ENCODE results near the gene TKTL2. TPM values are rescaled to one million over a fixed set of nuclear protein-coding genes. Genes with fewer than 3 reads are reported as not detected.
"Not testable (repeated sequence)": the region's sequence is repeated elsewhere in the genome, so short reads cannot be mapped to it uniquely, and the experiment has no call there.

The TKTL2 gene
- total RNA-seq, 2 experiments from 2014 or later, result not detected

GRCh38 chr4:163485589-163485988 is 12.0 kb upstream of the TKTL2 start:
- Mint-ChIP-seq H3K36me3 (no peaks in the 10 kb centered on the region), H3K9me3 (no peaks in the 10 kb centered on the region), H3K4me3 (no peak overlapping the region), H3K27me3 (peaks cover 6% of the 10 kb centered on the region), H3K4me1 (ENCODE audit: low read depth) (peaks cover 1% of the 10 kb centered on the region), H3K27ac (no peak overlapping the region)
- CTCF ChIA-PET, result interaction anchor here (0.8 to 4.0 kb wide), 5 partner anchors 9 to 148 kb away, joined by 3 to 34 read pairs (median 16); partner anchors contain the start of gene TMA16
- no peak for DNase-seq
- POLR2A ChIA-PET, result no interaction called here
- intact Hi-C loops (cut with micrococcal nuclease), result loop anchor here (2.0 kb wide), 1 partner anchor 195 kb away; no protein-coding TSS in a partner anchor

- H3K36me3 Mint-ChIP-seq, result no peaks in the 10 kb centered on the region
- peak; percentile 60 for DNase-seq
- ChIA-PET POLR2A (no interaction called here), CTCF (interaction anchor here (2.5 to 4.0 kb wide), 3 partner anchors 58 to 66 kb away, joined by 16 to 34 read pairs (median 25); no protein-coding TSS in a partner anchor)
- no peak overlapping the region for H3K4me3 Mint-ChIP-seq
- no peak overlapping the region for H3K27ac Mint-ChIP-seq
- H3K27me3 Mint-ChIP-seq, result peaks cover 4% of the 10 kb centered on the region
- no peaks in the 10 kb centered on the region for H3K9me3 Mint-ChIP-seq
- peaks cover 1% of the 10 kb centered on the region for H3K4me1 Mint-ChIP-seq (ENCODE audit: low read depth)
- intact Hi-C loops (cut with micrococcal nuclease), result loop anchor here (1.0 to 2.0 kb wide), 4 partner anchors 9 to 196 kb away; partner anchors contain the start of gene TMA16
Measured at GRCh38 chr4:163484906-163485305, 11.4 kb upstream of the TKTL2 start.

- intact Hi-C loops (cut with micrococcal nuclease), result no loop called here
- ChIA-PET POLR2A (no interaction called here), CTCF (interaction anchor here (1.8 kb wide), 1 partner anchor 66 kb away, joined by 7 read pairs; no protein-coding TSS in a partner anchor)
- Mint-ChIP-seq H3K36me3 (no peaks in the 10 kb centered on the region), H3K27ac (no peak overlapping the region), H3K4me3 (no peak overlapping the region), H3K27me3 (peaks cover 1% of the 10 kb centered on the region), H3K4me1 (ENCODE audit: low read depth) (no peaks in the 10 kb centered on the region), H3K9me3 (no peaks in the 10 kb centered on the region)
- no peak for DNase-seq
Measured at GRCh38 chr4:163482190-163482589, 8.6 kb upstream of the TKTL2 start.

GRCh38 chr4:163476761-163477438 is 3.3 kb upstream of the TKTL2 start:
- no peak for DNase-seq
- no peaks in the 10 kb centered on the region for H3K4me1 Mint-ChIP-seq (ENCODE audit: low read depth)
- H3K36me3 Mint-ChIP-seq, result no peaks in the 10 kb centered on the region
- CTCF ChIA-PET, result no interaction called here
- POLR2A ChIA-PET, result no interaction called here
- intact Hi-C loops (cut with micrococcal nuclease), result no loop called here
- no peak overlapping the region for H3K4me3 Mint-ChIP-seq
- H3K9me3 Mint-ChIP-seq, result no peaks in the 10 kb centered on the region
- H3K27me3 Mint-ChIP-seq, result peaks cover 6% of the 10 kb centered on the region
- no peak overlapping the region for H3K27ac Mint-ChIP-seq

- Mint-ChIP-seq H3K4me1 (ENCODE audit: low read depth) (no peaks in the 10 kb centered on the region), H3K27ac (no peak overlapping the region), H3K4me3 (no peak overlapping the region), H3K9me3 (no peaks in the 10 kb centered on the region), H3K27me3 (peaks cover 7% of the 10 kb centered on the region), H3K36me3 (no peaks in the 10 kb centered on the region)
- POLR2A ChIA-PET, result interaction anchor here (1.0 kb wide), 1 partner anchor 20 kb away, joined by 3 read pairs; no protein-coding TSS in a partner anchor
- no peak for DNase-seq
- intact Hi-C loops (cut with micrococcal nuclease), result no loop called here
- CTCF ChIA-PET, result interaction anchor here (0.8 kb wide), 1 partner anchor 701 kb away, joined by 3 read pairs; no protein-coding TSS in a partner anchor
Measured at GRCh38 chr4:163474027-163474426, 473 bp upstream of the TKTL2 start.

GRCh38 chr4:163473130-163473529 is 424 bp downstream of the TKTL2 start:
- ChIA-PET POLR2A (no interaction called here), CTCF (no interaction called here)
- Mint-ChIP-seq H3K4me3 (no peak overlapping the region), H3K27me3 (peaks cover 7% of the 10 kb centered on the region), H3K36me3 (no peaks in the 10 kb centered on the region), H3K4me1 (ENCODE audit: low read depth) (no peaks in the 10 kb centered on the region), H3K9me3 (no peaks in the 10 kb centered on the region), H3K27ac (no peak overlapping the region)
- DNase-seq, result no peak
- intact Hi-C loops (cut with micrococcal nuclease), result no loop called here

GRCh38 chr4:163470391-163470790 is 3.2 kb downstream of the TKTL2 start:
- H3K27me3 Mint-ChIP-seq, result peaks cover 6% of the 10 kb centered on the region
- H3K4me1 Mint-ChIP-seq (ENCODE audit: low read depth), result no peaks in the 10 kb centered on the region
- H3K27ac Mint-ChIP-seq, result no peak overlapping the region
- ChIA-PET POLR2A (no interaction called here), CTCF (no interaction called here)
- intact Hi-C loops (cut with micrococcal nuclease), result no loop called here
- no peaks in the 10 kb centered on the region for H3K36me3 Mint-ChIP-seq
- H3K4me3 Mint-ChIP-seq, result no peak overlapping the region
- H3K9me3 Mint-ChIP-seq, result no peaks in the 10 kb centered on the region
- no peak for DNase-seq

- no peaks in the 10 kb centered on the region for H3K4me1 Mint-ChIP-seq (ENCODE audit: low read depth)
- no peak overlapping the region for H3K4me3 Mint-ChIP-seq
- no peak for DNase-seq
- H3K27me3 Mint-ChIP-seq, result peaks cover 3% of the 10 kb centered on the region
- H3K9me3 Mint-ChIP-seq, result no peaks in the 10 kb centered on the region
- ChIA-PET POLR2A (no interaction called here), CTCF (no interaction called here)
- H3K36me3 Mint-ChIP-seq, result no peaks in the 10 kb centered on the region
- intact Hi-C loops (cut with micrococcal nuclease), result no loop called here
- H3K27ac Mint-ChIP-seq, result no peak overlapping the region
Measured at GRCh38 chr4:163467082-163467770, 6.3 kb downstream of the TKTL2 start.

- Mint-ChIP-seq H3K4me1 (ENCODE audit: low read depth) (no peaks in the 10 kb centered on the region), H3K27ac (no peak overlapping the region), H3K36me3 (no peaks in the 10 kb centered on the region), H3K4me3 (no peak overlapping the region), H3K9me3 (no peaks in the 10 kb centered on the region), H3K27me3 (peaks cover 2% of the 10 kb centered on the region)
- POLR2A ChIA-PET, result no interaction called here
- DNase-seq, result no peak
- CTCF ChIA-PET, result no interaction called here
- intact Hi-C loops (cut with micrococcal nuclease), result no loop called here
Measured at GRCh38 chr4:163462556-163462955, 11.0 kb downstream of the TKTL2 start.

- Mint-ChIP-seq H3K4me1 (ENCODE audit: low read depth) (no peaks in the 10 kb centered on the region), H3K9me3 (no peaks in the 10 kb centered on the region), H3K27ac (no peak overlapping the region), H3K36me3 (no peaks in the 10 kb centered on the region), H3K4me3 (no peak overlapping the region), H3K27me3 (peaks cover 3% of the 10 kb centered on the region)
- ChIA-PET POLR2A (no interaction called here), CTCF (interaction anchor here (0.6 to 1.4 kb wide), 4 partner anchors 10 to 112 kb away, joined by 3 read pairs; no protein-coding TSS in a partner anchor)
- intact Hi-C loops (cut with micrococcal nuclease), result no loop called here
- no peak for DNase-seq
Measured at GRCh38 chr4:163448540-163449203, 24.9 kb downstream of the TKTL2 start.

GRCh38 chr4:163447481-163447880 is 26.1 kb downstream of the TKTL2 start:
- POLR2A ChIA-PET, result no interaction called here
- no peak for DNase-seq
- Mint-ChIP-seq H3K27ac (no peak overlapping the region), H3K36me3 (no peaks in the 10 kb centered on the region), H3K27me3 (peaks cover 3% of the 10 kb centered on the region), H3K4me3 (no peak overlapping the region), H3K9me3 (no peaks in the 10 kb centered on the region), H3K4me1 (ENCODE audit: low read depth) (no peaks in the 10 kb centered on the region)
- CTCF ChIA-PET, result no interaction called here
- intact Hi-C loops (cut with micrococcal nuclease), result no loop called here

GRCh38 chr4:163447023-163447422 is 26.5 kb downstream of the TKTL2 start:
- H3K4me3 Mint-ChIP-seq; POLR2A ChIA-PET; H3K4me1 Mint-ChIP-seq (ENCODE audit: low read depth); intact Hi-C loops (cut with micrococcal nuclease); H3K36me3 Mint-ChIP-seq; H3K27me3 Mint-ChIP-seq; DNase-seq; H3K27ac Mint-ChIP-seq; H3K9me3 Mint-ChIP-seq: not testable (repeated sequence)
- CTCF ChIA-PET, result interaction anchor here (1.2 kb wide), 1 partner anchor 105 kb away, joined by 3 read pairs; no protein-coding TSS in a partner anchor

Measured in activated CD4-positive, alpha-beta memory T cell treated with anti-CD3 and anti-CD28 coated beads for 36 hours (primary cell).